DOHH2 (cell line): ENCODE measurements around the gene PRKN.

ENCODE experiments used
- H3F3A ChIP-seq: fragments of 200-600 bp; sonication (generic), shearing (Covaris generic); 2 replicates; pipeline ENCODE4 v1.6.0; 2016; ENCODE audit warnings: antibody characterized with exemption, mild to moderate bottlenecking; ENCODE audit not compliant: control insufficient read depth, insufficient read depth
- H3K27ac ChIP-seq: fragments of 200-600 bp; sonication (generic); 2 replicates; pipeline ENCODE4 v1.5.1; 2014; ENCODE audit warnings: low read depth, mild to moderate bottlenecking, low read length, moderate library complexity
- H3K27me3 ChIP-seq: fragments of 200-600 bp; sonication (generic); 2 replicates; pipeline ENCODE4 v1.6.1; 2014; ENCODE audit warnings: mild to moderate bottlenecking, low read length, mixed read lengths; ENCODE audit not compliant: control insufficient read depth
- H3K36me3 ChIP-seq: fragments of 200-600 bp; sonication (generic); 2 replicates; pipeline ENCODE4 v1.6.1; 2014; ENCODE audit warnings: mild to moderate bottlenecking, low read length, moderate library complexity, mixed read lengths; ENCODE audit not compliant: control insufficient read depth
- H3K4me1 ChIP-seq: fragments of 200-600 bp; sonication (generic); 2 replicates; pipeline ENCODE4 v1.6.1; 2014; ENCODE audit warnings: mild to moderate bottlenecking, low read length, mixed read lengths; ENCODE audit not compliant: control insufficient read depth
- H3K4me2 ChIP-seq: fragments of 200-600 bp; sonication (generic); 2 replicates; pipeline ENCODE4 v1.6.0; 2014; ENCODE audit warnings: mild to moderate bottlenecking, low read length, moderate library complexity
- H3K4me3 ChIP-seq: fragments of 200-600 bp; sonication (generic); 2 replicates; pipeline ENCODE4 v1.5.1; 2014; ENCODE audit warnings: mild to moderate bottlenecking, low read length, mixed read lengths
- H3K79me2 ChIP-seq: fragments of 200-600 bp; sonication (generic); 2 replicates; pipeline ENCODE4 v1.6.1; 2014; ENCODE audit warnings: mild to moderate bottlenecking, low read length, mixed read lengths; ENCODE audit not compliant: control insufficient read depth
- H3K9me2 ChIP-seq: fragments of 200-600 bp; sonication (generic); replicated peaks from 2 replicates; pipeline ENCODE4 v1.6.1; 2014; ENCODE audit warnings: mild to moderate bottlenecking, low read length, mixed read lengths; ENCODE audit not compliant: control insufficient read depth
- H3K9me3 ChIP-seq: fragments of 200-600 bp; sonication (generic); 2 replicates; pipeline ENCODE4 v1.6.1; 2014; ENCODE audit warnings: antibody characterized with exemption, low read length, mixed read lengths; ENCODE audit not compliant: control insufficient read depth, insufficient read depth
- H4K20me1 ChIP-seq: fragments of 200-600 bp; sonication (generic); 2 replicates; pipeline ENCODE4 v1.6.0; 2014; ENCODE audit warnings: low read depth, mild to moderate bottlenecking, antibody characterized with exemption, low read length, moderate library complexity; ENCODE audit not compliant: control insufficient read depth, insufficient read depth
- EZH2phosphoT487 ChIP-seq: fragments of 200-600 bp; sonication (generic); IDR thresholded peaks from 2 replicates; pipeline ENCODE4 v1.6.1; 2017; ENCODE audit warnings: borderline replicate concordance, mild to moderate bottlenecking, antibody characterized with exemption, low read length, moderate library complexity, mixed read lengths
- TF ChIP-seq, protein P1 (sequence below): fragments of 200-600 bp; sonication (generic); IDR thresholded peaks from one replicate; pipeline ENCODE4 v1.5.1; 2014; ENCODE audit warnings: antibody characterized with exemption, mild to moderate bottlenecking, low read depth, low read length; ENCODE audit not compliant: poor library complexity, severe bottlenecking

Gene PRKN

GRCh38 chr6:161676586-161676985, 1051.0 kb downstream of the PRKN start:
- Histone ChIP-seq H3K9me3 (no peaks in the 10 kb centered on the region), H3K27me3 (no peaks in the 10 kb centered on the region), H3F3A (no peaks in the 10 kb centered on the region), H3K4me3 (no peak overlapping the region), H3K4me2 (no peak overlapping the region), H3K9me2 (no peaks in the 10 kb centered on the region), H3K4me1 (no peaks in the 10 kb centered on the region), H3K36me3 (no peaks in the 10 kb centered on the region), H4K20me1 (no peaks in the 10 kb centered on the region), H3K27ac (no peak overlapping the region), H3K79me2 (no peaks in the 10 kb centered on the region)
- TF ChIP-seq EZH2phosphoT487 = no peak
- TF ChIP-seq, protein P1, sequence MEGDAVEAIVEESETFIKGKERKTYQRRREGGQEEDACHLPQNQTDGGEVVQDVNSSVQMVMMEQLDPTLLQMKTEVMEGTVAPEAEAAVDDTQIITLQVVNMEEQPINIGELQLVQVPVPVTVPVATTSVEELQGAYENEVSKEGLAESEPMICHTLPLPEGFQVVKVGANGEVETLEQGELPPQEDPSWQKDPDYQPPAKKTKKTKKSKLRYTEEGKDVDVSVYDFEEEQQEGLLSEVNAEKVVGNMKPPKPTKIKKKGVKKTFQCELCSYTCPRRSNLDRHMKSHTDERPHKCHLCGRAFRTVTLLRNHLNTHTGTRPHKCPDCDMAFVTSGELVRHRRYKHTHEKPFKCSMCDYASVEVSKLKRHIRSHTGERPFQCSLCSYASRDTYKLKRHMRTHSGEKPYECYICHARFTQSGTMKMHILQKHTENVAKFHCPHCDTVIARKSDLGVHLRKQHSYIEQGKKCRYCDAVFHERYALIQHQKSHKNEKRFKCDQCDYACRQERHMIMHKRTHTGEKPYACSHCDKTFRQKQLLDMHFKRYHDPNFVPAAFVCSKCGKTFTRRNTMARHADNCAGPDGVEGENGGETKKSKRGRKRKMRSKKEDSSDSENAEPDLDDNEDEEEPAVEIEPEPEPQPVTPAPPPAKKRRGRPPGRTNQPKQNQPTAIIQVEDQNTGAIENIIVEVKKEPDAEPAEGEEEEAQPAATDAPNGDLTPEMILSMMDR = no peak

DNA sequence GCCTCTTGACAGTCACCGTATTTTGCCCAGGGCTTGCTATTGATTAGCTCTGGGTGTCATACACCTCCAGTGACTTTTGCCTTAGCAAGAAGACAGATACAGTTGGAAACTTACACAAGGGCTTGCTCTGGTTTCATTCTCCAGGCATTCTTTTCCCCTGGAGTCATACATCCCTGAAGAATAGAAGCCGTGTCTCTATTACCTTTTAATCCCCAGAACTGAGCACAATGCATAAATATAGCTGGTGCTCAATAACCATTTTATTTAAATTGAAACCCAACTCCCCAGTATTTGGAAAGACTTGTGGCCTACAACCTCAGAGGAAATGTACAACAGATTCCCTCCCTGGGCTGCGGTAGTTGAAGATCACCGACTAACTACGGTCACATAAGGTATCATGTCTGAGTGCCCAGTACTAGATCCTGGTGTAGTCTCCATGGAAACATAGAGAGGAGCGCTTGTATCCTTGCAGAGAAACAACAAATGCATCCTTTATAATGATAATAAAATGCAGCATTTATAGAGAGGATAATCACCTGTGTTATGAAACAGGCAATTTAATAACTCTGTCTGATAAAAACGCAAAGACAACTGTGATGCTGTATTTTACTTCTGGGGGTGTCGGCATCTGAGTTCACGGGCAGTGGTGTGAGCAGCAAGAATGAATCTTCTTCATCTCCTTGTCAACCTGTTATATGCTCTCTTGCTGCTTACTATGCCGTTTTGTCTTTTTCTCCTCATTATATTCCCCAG, 1052.5 kb downstream of the PRKN start:
- H3K4me1 ChIP-seq = no peaks in the 10 kb centered on the region
- H4K20me1 ChIP-seq = no peaks in the 10 kb centered on the region
- no peak overlapping the region for H3K4me3 ChIP-seq
- H3K27me3 ChIP-seq = no peaks in the 10 kb centered on the region
- no peaks in the 10 kb centered on the region for H3F3A ChIP-seq
- no peaks in the 10 kb centered on the region for H3K36me3 ChIP-seq
- H3K9me2 ChIP-seq = no peaks in the 10 kb centered on the region
- H3K4me2 ChIP-seq = no peak overlapping the region
- no peaks in the 10 kb centered on the region for H3K79me2 ChIP-seq
- no peak for TF ChIP-seq EZH2phosphoT487
- TF ChIP-seq, protein P1 = no peak
- H3K9me3 ChIP-seq = no peaks in the 10 kb centered on the region
- no peak overlapping the region for H3K27ac ChIP-seq

- H3K9me2 ChIP-seq = no peaks in the 10 kb centered on the region
- no peaks in the 10 kb centered on the region for H3K36me3 ChIP-seq
- no peak overlapping the region for H3K27ac ChIP-seq
- H3K9me3 ChIP-seq = no peaks in the 10 kb centered on the region
- no peaks in the 10 kb centered on the region for H4K20me1 ChIP-seq
- TF ChIP-seq, protein P1 = no peak
- no peak for TF ChIP-seq EZH2phosphoT487
- no peaks in the 10 kb centered on the region for H3F3A ChIP-seq
- H3K27me3 ChIP-seq = no peaks in the 10 kb centered on the region
- no peaks in the 10 kb centered on the region for H3K4me1 ChIP-seq
- no peak overlapping the region for H3K4me3 ChIP-seq
- H3K4me2 ChIP-seq = no peak overlapping the region
- H3K79me2 ChIP-seq = no peaks in the 10 kb centered on the region
These were observed 1054.5 kb downstream of the PRKN start for GRCh38 chr6:161673026-161673425.
